ENCODE measurements around the gene SLC8A3.

The SLC8A3 gene

DNA sequence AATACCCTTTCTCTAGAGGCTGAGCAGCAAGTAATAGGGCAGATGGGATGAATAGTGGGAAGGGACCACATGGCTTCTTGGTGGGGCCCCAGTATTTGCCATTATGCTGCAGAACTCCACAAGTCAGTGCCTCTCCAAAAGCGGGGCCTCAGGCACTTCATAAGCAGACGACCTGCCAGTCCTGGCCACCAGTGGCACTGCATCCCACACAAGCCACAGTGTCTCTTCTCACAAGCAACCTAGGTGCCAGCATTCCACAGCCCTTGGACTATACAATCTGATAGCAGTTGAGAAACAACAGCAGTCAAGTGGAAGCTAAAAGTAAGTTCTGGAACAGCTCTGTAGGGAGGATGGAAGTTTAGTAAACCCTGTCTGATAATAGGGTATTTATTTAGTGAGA is 4.2 kb upstream of the SLC8A3 start:
- FAIRE-seq (no peak), DNase-seq (ENCODE audit: insufficient read length, low spot score) (no peak)
- TF ChIP-seq POLR2A (IDR thresholded peaks at IDR 0.05; ENCODE audit: low read depth, low read length), result no peak

GRCh38 chr14:70190156-70190555 is 1.4 kb upstream of the SLC8A3 start:
- FAIRE-seq (no peak), DNase-seq (ENCODE audit: insufficient read length, low spot score) (no peak)
- TF ChIP-seq POLR2A (IDR thresholded peaks at IDR 0.05; ENCODE audit: low read depth, low read length), result no peak

- FAIRE-seq (no peak), DNase-seq (ENCODE audit: insufficient read length, low spot score) (no peak)
- TF ChIP-seq POLR2A (IDR thresholded peaks at IDR 0.05; ENCODE audit: low read depth, low read length), result no peak
These were observed 816 bp upstream of the SLC8A3 start for GRCh38 chr14:70189456-70190077.

DNA sequence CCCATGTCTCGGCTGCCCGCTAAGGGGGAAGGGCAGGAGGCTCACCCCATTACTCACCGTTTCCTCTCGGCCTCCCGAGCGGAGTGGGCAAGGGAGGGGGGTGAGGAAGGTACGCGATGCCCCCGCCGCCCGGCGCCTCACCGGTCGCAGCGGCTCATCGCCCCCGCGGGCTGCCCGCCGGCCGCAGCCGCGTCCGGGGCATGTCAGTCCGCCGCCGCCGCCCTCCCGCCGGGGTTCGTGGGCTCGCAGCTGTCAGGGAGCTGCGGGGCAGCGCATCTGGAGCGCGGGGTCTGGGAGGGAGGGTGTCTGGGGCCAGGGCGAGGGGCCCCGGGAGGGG is 461 bp downstream of the SLC8A3 start:
- no peak for TF ChIP-seq POLR2A (IDR thresholded peaks at IDR 0.05; ENCODE audit: low read depth, low read length)
- DNase-seq (ENCODE audit: insufficient read length, low spot score) (no peak), FAIRE-seq (no peak)

GRCh38 chr14:70186900-70187451 is 1.8 kb downstream of the SLC8A3 start:
- no peak for FAIRE-seq
- no peak for TF ChIP-seq POLR2A (IDR thresholded peaks at IDR 0.05; ENCODE audit: low read depth, low read length)
- no peak for DNase-seq (ENCODE audit: insufficient read length, low spot score)

- FAIRE-seq (no peak), DNase-seq (ENCODE audit: insufficient read length, low spot score) (no peak)
- no peak for TF ChIP-seq POLR2A (IDR thresholded peaks at IDR 0.05; ENCODE audit: low read depth, low read length)
These were observed 4.8 kb downstream of the SLC8A3 start for GRCh38 chr14:70183991-70184390.

GRCh38 chr14:70181276-70181675 is 7.5 kb downstream of the SLC8A3 start:
- FAIRE-seq, result no peak
- TF ChIP-seq POLR2A (IDR thresholded peaks at IDR 0.05; ENCODE audit: low read depth, low read length), result no peak
- DNase-seq (ENCODE audit: insufficient read length, low spot score), result no peak

- TF ChIP-seq POLR2A (IDR thresholded peaks at IDR 0.05; ENCODE audit: low read depth, low read length), result no peak
- DNase-seq (ENCODE audit: insufficient read length, low spot score), result no peak
- no peak for FAIRE-seq
These were observed 8.0 kb downstream of the SLC8A3 start for GRCh38 chr14:70180718-70181117.

- no peak for DNase-seq (ENCODE audit: insufficient read length, low spot score)
- FAIRE-seq, result no peak
- TF ChIP-seq POLR2A (IDR thresholded peaks at IDR 0.05; ENCODE audit: low read depth, low read length), result no peak
These were observed 11.5 kb downstream of the SLC8A3 start for GRCh38 chr14:70177081-70177800.

- FAIRE-seq, result no peak
- TF ChIP-seq POLR2A (IDR thresholded peaks at IDR 0.05; ENCODE audit: low read depth, low read length), result no peak
These were observed 15.2 kb downstream of the SLC8A3 start for GRCh38 chr14:70173569-70173968.

GRCh38 chr14:70171726-70172125 is 17.0 kb downstream of the SLC8A3 start:
- DNase-seq (ENCODE audit: insufficient read length, low spot score) (no peak), FAIRE-seq (no peak)
- TF ChIP-seq POLR2A (IDR thresholded peaks at IDR 0.05; ENCODE audit: low read depth, low read length), result no peak

More at GRCh38 chr14:70173569-70173968, 15.2 kb downstream of the SLC8A3 start:
- DNase-seq (ENCODE audit: insufficient read length, low spot score), result no peak

- TF ChIP-seq POLR2A (IDR thresholded peaks at IDR 0.05; ENCODE audit: low read depth, low read length), result no peak
- no peak for DNase-seq (ENCODE audit: insufficient read length, low spot score)
- no peak for FAIRE-seq
These were observed 17.8 kb downstream of the SLC8A3 start for GRCh38 chr14:70170976-70171375.

DNA sequence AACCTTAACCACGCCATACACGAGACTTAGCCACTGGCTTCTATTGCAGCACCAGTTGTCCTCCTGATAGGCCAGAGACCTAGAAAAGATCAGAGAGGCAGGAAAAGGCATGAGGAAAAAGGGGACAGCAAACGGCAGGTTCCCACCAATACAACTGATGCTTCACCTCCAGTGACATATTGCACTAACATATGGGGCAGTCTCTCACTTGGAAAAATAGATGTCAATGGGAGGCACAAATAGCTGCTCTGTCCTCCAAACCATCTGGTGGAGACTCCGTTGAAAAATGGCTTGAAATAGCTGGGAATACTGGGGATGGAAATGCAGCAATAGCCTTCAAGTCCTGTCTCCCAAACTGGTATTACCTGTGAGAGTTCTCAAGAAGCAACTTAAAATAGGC is 20.3 kb downstream of the SLC8A3 start:
- FAIRE-seq (no peak), DNase-seq (ENCODE audit: insufficient read length, low spot score) (no peak)
- no peak for TF ChIP-seq POLR2A (IDR thresholded peaks at IDR 0.05; ENCODE audit: low read depth, low read length)

DNA sequence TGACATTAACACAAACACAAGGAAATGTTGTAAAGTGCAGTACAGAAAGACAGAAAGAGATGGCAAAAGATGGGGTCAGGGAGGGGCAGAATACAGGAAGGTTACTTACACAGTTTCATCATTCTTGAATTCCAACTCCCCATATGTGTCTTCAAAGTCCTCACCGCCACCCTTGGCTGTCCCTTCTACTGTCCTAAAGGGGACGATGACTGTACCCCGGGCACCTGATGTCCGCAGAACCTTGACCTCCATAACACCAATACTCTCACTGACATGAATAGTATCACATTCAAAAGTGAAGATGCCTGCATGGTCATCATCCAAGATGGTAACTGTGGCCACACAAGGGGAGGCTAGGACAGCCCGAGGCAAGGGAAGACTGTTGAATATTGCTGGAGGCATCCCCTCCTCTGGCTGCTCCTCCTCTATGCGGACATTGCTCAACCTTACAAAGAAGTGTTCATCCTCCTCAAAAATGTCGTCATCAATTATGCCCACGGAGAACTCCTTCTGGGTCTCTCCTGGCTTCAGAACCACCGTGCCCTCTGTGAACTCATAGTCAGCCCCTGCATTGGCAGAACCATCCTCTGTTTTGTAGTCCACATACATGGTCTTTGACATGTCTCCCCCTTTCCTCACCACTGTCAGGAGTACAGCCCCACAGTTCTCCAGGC is 22.1 kb downstream of the SLC8A3 start:
- FAIRE-seq, result no peak
- no peak for TF ChIP-seq POLR2A (IDR thresholded peaks at IDR 0.05; ENCODE audit: low read depth, low read length)

More for the DNA sequence above, 22.1 kb downstream of the SLC8A3 start:
- no peak for DNase-seq (ENCODE audit: insufficient read length, low spot score)
